GM12865 (cell line): ENCODE measurements around the gene NAXD.

Experiments used
- DNase-seq: peaks from one replicate; pipeline ENCODE4 v3.0.0; 2010; ENCODE audit warnings: low read depth
- H3K4me3 ChIP-seq: 2 replicates; pipeline ENCODE4 v1.5.1; 2011; ENCODE audit warnings: mild to moderate bottlenecking, low read depth, low read length, control low read depth
- TF ChIP-seq, protein P1 (sequence below): IDR thresholded peaks from 2 replicates; pipeline ENCODE4 v1.5.1; 2011; ENCODE audit warnings: low read length, control low read depth, low read depth, inconsistent platforms; ENCODE audit not compliant: insufficient read depth; ENCODE audit errors: missing control alignments

NAXD gene

DNA sequence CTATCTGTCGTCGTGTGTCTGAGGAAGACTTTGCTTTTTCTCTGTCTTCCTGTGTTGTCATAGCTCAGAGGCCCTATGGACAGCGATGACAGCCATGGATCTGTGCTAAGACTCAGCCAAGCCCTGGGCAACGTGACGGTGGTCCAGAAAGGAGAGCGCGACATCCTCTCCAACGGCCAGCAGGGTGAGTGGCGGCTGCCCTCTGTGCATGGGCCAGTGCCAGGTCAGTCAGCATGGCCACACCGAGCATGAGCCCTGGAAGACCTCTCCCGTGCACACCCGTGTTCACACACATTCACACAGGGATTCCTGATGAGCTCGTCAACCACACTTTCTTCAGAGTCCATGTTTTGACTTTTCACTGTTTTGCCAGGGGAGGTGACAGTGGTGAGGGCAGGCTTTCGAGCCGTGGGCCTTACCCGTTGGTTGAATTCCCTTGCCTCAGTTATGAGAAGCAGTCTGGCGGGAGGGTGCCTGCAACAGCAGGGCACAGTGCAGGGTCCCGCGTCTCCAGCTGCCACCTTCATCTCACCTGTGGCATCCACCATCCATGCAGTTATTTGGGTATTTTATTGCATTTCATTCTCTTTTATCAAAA lies 20.2 kb downstream of the NAXD start:
- DNase-seq = no peak
- TF ChIP-seq, protein P1, sequence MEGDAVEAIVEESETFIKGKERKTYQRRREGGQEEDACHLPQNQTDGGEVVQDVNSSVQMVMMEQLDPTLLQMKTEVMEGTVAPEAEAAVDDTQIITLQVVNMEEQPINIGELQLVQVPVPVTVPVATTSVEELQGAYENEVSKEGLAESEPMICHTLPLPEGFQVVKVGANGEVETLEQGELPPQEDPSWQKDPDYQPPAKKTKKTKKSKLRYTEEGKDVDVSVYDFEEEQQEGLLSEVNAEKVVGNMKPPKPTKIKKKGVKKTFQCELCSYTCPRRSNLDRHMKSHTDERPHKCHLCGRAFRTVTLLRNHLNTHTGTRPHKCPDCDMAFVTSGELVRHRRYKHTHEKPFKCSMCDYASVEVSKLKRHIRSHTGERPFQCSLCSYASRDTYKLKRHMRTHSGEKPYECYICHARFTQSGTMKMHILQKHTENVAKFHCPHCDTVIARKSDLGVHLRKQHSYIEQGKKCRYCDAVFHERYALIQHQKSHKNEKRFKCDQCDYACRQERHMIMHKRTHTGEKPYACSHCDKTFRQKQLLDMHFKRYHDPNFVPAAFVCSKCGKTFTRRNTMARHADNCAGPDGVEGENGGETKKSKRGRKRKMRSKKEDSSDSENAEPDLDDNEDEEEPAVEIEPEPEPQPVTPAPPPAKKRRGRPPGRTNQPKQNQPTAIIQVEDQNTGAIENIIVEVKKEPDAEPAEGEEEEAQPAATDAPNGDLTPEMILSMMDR = no peak
- no peak overlapping the region for H3K4me3 ChIP-seq

- TF ChIP-seq, protein P1 = no peak
- H3K4me3 ChIP-seq = no peak overlapping the region
- DNase-seq = no peak
These were observed 20.7 kb downstream of the NAXD start for GRCh38 chr13:110636053-110636475.

DNA sequence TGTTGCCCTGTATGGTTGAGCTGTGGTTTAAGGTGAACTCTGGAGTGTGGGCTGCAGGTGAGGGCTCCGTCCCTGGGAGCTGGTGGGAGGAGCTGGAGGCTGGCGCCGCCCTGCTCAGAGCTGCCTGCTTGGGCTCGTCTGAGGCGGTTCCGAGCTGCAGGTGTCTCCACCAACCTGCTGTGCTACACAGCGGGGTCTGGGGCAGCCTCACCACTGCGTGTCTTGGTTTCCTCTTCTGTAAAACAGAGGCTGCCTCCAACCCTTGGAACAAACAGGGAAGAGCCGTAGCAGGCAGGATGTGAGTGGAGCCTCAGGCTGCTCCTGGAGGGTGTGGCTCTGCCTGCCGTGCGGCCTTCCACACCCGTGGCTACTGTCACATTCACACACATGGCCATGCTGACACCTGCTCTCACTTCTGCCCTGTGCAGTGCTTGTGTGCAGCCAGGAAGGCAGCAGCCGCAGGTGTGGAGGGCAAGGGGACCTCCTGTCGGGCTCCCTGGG lies 21.4 kb downstream of the NAXD start:
- no peak for DNase-seq
- no peak overlapping the region for H3K4me3 ChIP-seq
- TF ChIP-seq, protein P1 = no peak

- DNase-seq = no peak
- no peak overlapping the region for H3K4me3 ChIP-seq
- TF ChIP-seq, protein P1 = no peak
These were observed 21.9 kb downstream of the NAXD start for GRCh38 chr13:110637275-110637674.

DNA sequence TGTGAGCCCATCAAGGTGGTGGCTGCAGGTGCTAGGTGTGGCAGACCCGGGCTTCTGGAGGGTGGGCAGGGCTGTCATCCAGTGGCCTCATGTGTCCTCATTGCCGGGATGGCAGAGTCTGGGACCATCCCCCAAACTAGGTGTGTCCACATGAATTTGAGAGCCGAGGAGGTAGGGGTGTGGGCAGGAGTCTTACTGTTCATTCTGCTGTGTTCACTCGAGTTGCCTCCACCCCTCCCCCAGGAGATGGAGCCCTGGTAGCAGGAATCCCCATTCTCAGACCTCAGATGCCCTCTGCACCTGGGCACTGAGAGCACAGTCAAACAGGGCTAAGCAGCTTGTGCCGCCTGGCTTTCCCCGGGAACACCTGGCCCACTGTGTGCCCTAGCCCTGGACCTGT lies 22.4 kb downstream of the NAXD start:
- no peak overlapping the region for H3K4me3 ChIP-seq
- TF ChIP-seq, protein P1 = no peak
- no peak for DNase-seq

- TF ChIP-seq, protein P1 = no peak
- H3K4me3 ChIP-seq = no peak overlapping the region
- no peak for DNase-seq
These were observed 22.9 kb downstream of the NAXD start for GRCh38 chr13:110638257-110638656.
